Small intestine (tissue), 7 donors: Measurements from ENCODE around the gene CCSER1. TPM values are rescaled to one million over a fixed set of nuclear protein-coding genes. Genes with fewer than 3 reads are reported as not detected.

ENCODE experiments used
- DNase-seq, 2 donors: peaks; one replicate each; pipeline versions ENCODE4 v3.0.0 to v3.0.0-alpha.2; 2013
- FAIRE-seq: peaks from 2 replicates; lab custom pipeline; 2012; peaks lifted over from hg19 to GRCh38; lab: Jason Lieb, UNC
- H3K27ac ChIP-seq, 3 donors: one replicate each; pipeline ENCODE4 v1.5.1; 2013; ENCODE audit warnings: low read length in 2 of 3, mild to moderate bottlenecking in 2 of 3, control low read depth in 1 of 3, inconsistent platforms in 1 of 3, low read depth in 1 of 3, moderate library complexity in 1 of 3
- H3K27me3 ChIP-seq, 3 donors: one replicate each; pipeline ENCODE4 v1.6.1; 2013; ENCODE audit warnings: low read length in 3 of 3, inconsistent platforms in 1 of 3; ENCODE audit not compliant: control insufficient read depth in 3 of 3, insufficient read depth in 3 of 3
- H3K36me3 ChIP-seq, 3 donors: one replicate each; pipeline ENCODE4 v1.6.1; 2013; ENCODE audit warnings: low read length in 3 of 3, inconsistent platforms in 1 of 3, low read depth in 1 of 3, mild to moderate bottlenecking in 1 of 3, moderate library complexity in 1 of 3; ENCODE audit not compliant: control insufficient read depth in 3 of 3, insufficient read depth in 2 of 3
- H3K4me1 ChIP-seq, 3 donors: one replicate each; pipeline ENCODE4 v1.6.1; 2013; ENCODE audit warnings: low read length in 2 of 3, inconsistent platforms in 1 of 3, low read depth in 1 of 3, mild to moderate bottlenecking in 1 of 3, moderate library complexity in 1 of 3; ENCODE audit not compliant: control insufficient read depth in 3 of 3, insufficient read depth in 2 of 3
- H3K4me3 ChIP-seq, 3 donors: one replicate each; pipeline ENCODE4 v1.5.1; 2013; ENCODE audit warnings: low read length in 3 of 3, control low read depth in 1 of 3, inconsistent platforms in 1 of 3, low read depth in 1 of 3, mild to moderate bottlenecking in 1 of 3, moderate library complexity in 1 of 3
- H3K9me3 ChIP-seq, 2 donors: one replicate each; pipeline ENCODE4 v1.6.1; 2013; ENCODE audit warnings: low read depth in 1 of 2, low read length in 1 of 2; ENCODE audit not compliant: control insufficient read depth in 2 of 2, insufficient read depth in 1 of 2
- WGBS, 3 donors: extraction: QIAGEN DNeasy Blood & Tissue Kit; methylation state at CpG; one replicate each; pipeline ENCODE4 v1.1.7; 2013; 5-methylcytosine and 5-hydroxymethylcytosine counted together
- polyA plus RNA-seq, 4 donors: library from polyadenylated mRNA; stranded (reverse) in 3 of 4; unstranded in 1 of 4; fragments of 200-250 nt in 3 of 4; fragments of 120-200 nt in 1 of 4; gene quantifications; one replicate each; pipeline versions ENCODE4 v1.2.1 to v1.2.3, GENCODE V29; 2013
- donor health status: healthy with polysubstance abuse.
- donor health status: control.
- donor health status: control.
- donor health status: Bipolar disorder and iron deficiency.
- donor health status: healthy.

CCSER1 gene
- polyA plus RNA-seq, 4 donors, result 3.5 to 8.7 (median 5.7) TPM

DNA sequence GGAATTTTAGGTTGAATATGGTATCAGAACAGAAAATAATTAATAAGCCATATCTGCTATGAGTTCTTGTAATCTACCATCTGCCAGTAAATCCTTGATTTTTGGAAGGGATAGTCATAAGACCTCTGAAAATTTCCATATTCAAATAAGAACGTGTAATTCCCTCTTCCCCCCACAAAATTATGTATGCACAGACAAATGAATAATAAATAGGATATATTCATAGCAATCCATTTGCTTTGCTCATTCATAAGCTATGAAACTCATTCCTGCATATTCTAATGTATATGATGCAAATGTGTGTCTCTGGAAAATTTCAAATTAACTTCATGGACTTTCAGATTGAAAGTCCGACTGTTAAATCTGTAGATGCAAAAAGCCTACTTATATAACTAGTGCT is 1343.5 kb downstream of the CCSER1 start:
- Histone ChIP-seq H3K9me3 (no peaks in the 10 kb centered on the region), H3K27ac (no peak overlapping the region), H3K4me1 (no peaks in the 10 kb centered on the region), H3K36me3 (no peaks in the 10 kb centered on the region), H3K4me3 (no peak overlapping the region), H3K27me3 (no peaks in the 10 kb centered on the region)
- DNase-seq (no peak), FAIRE-seq (no peak)
- 70 to 82% (median 82%) methylated on average over 2 of the region's 2 CpGs for WGBS, 3 donors

GRCh38 chr4:91471280-91471679 is 1344.1 kb downstream of the CCSER1 start:
- H3K4me1 ChIP-seq, result no peaks in the 10 kb centered on the region
- H3K4me3 ChIP-seq, result no peak overlapping the region
- DNase-seq, result no peak
- 90 to 92% (median 91%) methylated on average over 8 of the region's 8 CpGs for WGBS, 3 donors
- H3K27me3 ChIP-seq, result no peaks in the 10 kb centered on the region
- FAIRE-seq, result no peak
- H3K36me3 ChIP-seq, result no peaks in the 10 kb centered on the region
- H3K27ac ChIP-seq, result no peak overlapping the region
- H3K9me3 ChIP-seq, result no peaks in the 10 kb centered on the region

DNA sequence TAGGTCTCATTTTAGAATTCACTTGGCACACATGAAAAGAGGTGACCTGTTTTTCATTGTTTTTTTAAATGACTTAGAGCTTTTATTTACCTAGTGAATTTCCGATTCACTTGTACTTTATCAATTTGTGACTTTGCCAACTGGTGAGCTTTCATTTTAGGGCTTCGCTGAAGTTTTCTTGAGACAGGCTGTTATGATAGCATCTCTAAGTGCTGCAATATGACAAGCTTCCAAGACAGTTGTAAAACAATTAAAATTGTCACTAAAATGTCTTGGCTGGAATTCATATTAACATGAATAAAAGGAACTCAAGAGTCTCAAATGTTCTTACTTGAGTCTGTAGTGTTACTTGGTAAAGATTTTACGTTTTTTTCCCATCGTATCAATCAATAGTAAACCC is 1344.9 kb downstream of the CCSER1 start:
- 30 to 61% (median 48%) methylated on average over 4 of the region's 4 CpGs for WGBS, 3 donors
- FAIRE-seq, result no peak

DNA sequence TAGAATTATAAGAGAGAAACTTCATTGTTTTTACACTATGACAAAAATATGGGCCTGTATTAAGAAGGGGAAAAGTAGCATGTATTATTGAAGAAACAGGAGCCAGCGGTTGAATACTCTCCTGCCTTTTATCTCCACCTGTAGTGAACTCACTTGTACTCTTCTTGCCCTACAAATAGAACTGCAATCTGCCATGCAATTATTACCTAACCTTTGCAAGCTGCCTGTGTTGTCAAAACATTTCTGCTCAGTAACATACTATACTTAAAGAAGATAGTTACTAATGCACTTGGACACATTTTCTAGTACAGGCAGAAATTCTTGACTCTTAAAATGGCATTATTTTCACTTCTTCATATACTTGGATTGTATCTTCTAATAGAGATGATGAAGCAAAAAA is 1358.2 kb downstream of the CCSER1 start:
- no peaks in the 10 kb centered on the region for H3K9me3 ChIP-seq
- DNase-seq, result no peak

More for the DNA sequence above, 1344.9 kb downstream of the CCSER1 start:
- Histone ChIP-seq H3K36me3 (no peaks in the 10 kb centered on the region), H3K27me3 (no peaks in the 10 kb centered on the region), H3K4me1 (no peaks in the 10 kb centered on the region), H3K27ac (no peak overlapping the region), H3K9me3 (no peaks in the 10 kb centered on the region), H3K4me3 (no peak overlapping the region)
- no peak for DNase-seq

DNA sequence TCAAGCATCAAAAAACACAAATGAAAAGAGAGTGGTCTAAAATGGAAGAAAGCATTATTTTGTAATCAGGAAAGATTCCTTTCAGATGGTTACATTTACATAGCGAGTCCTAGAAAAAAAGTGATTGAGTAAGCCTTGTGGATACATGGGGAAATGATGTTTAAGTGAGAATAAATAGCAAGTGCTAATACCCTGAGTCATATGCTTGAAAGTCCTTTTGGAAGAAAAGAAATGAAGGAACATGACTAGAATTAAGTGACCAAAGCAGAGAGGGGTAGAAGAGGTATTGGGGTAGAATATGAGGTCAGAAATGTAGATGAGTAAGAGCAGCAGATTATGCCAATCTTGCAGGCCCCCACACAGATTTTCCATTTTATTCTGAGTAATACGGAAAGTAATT is 1361.8 kb downstream of the CCSER1 start:
- H3K9me3 ChIP-seq, result no peaks in the 10 kb centered on the region
- no peak overlapping the region for H3K4me3 ChIP-seq
- no peaks in the 10 kb centered on the region for H3K36me3 ChIP-seq
- H3K27me3 ChIP-seq, result no peaks in the 10 kb centered on the region
- no peak overlapping the region for H3K27ac ChIP-seq
- H3K4me1 ChIP-seq, result no peaks in the 10 kb centered on the region
- DNase-seq (no peak), FAIRE-seq (no peak)
- 88 to 95% (median 91%) methylated on average over 2 of the region's 2 CpGs for WGBS, 3 donors

More for the DNA sequence above, 1358.2 kb downstream of the CCSER1 start:
- 72 to 89% (median 73%) methylated on average over 1 of the region's 1 CpG for WGBS, 3 donors
- FAIRE-seq, result no peak
- no peaks in the 10 kb centered on the region for H3K27me3 ChIP-seq
- no peak overlapping the region for H3K27ac ChIP-seq
- H3K4me1 ChIP-seq, result no peaks in the 10 kb centered on the region
- no peak overlapping the region for H3K4me3 ChIP-seq
- H3K36me3 ChIP-seq, result no peaks in the 10 kb centered on the region

DNA sequence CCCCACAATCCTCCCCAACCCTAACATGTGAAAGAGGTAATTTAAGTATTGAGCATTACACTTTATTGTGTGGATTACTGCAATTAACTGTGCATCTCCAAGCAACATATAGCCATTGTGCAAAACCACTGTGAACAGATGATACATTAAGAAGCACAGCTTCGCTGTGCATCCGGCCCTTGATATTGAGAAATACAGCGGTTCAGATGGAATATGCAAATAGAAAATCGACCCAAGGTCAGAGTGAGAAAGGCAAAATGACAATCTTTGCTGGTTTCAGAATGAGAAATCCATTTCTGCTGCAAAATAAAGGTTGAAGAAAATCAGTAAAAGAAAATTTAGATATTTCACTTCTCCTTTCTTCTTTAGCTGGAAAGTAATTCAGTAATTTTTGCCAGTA is 1370.7 kb downstream of the CCSER1 start:
- 76 to 89% (median 79%) methylated on average over 4 of the region's 4 CpGs for WGBS, 3 donors
- DNase-seq, result no peak
- Histone ChIP-seq H3K4me3 (no peak overlapping the region), H3K4me1 (no peaks in the 10 kb centered on the region), H3K36me3 (no peaks in the 10 kb centered on the region), H3K27me3 (no peaks in the 10 kb centered on the region), H3K9me3 (no peaks in the 10 kb centered on the region), H3K27ac (no peak overlapping the region)
- no peak for FAIRE-seq

- no peak overlapping the region for H3K4me3 ChIP-seq
- peak in 1 of 2 donors; percentile 4 for DNase-seq
Measured at GRCh38 chr4:91502365-91502764, 1375.2 kb downstream of the CCSER1 start.

DNA sequence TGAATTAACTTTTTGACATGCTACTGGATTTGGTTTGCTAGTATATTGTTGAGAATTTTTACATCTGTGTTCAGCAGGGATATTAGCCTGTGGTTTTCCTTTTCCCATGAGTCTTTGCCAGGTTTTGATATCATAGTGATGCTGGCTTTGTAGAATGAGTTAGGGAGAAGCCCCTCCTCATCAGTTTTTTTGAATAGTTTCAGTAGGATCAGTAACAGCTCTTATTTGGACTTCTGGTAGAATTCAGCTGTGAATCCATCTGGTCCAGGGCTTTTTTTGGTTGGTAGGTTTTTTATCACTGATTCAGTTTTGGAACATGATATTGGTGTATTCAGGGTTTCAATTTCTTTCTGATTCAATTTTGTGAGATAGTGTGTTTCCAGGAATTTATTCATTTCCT is 1386.1 kb downstream of the CCSER1 start:
- Histone ChIP-seq H3K36me3 (no peaks in the 10 kb centered on the region), H3K4me1 (no peaks in the 10 kb centered on the region), H3K27ac (no peak overlapping the region), H3K4me3 (no peak overlapping the region), H3K27me3 (no peaks in the 10 kb centered on the region), H3K9me3 (peaks cover 0 to 9% of the 10 kb centered on the region in 2 donors)
- FAIRE-seq (no peak), DNase-seq (no peak)

More at GRCh38 chr4:91502365-91502764, 1375.2 kb downstream of the CCSER1 start:
- H3K36me3 ChIP-seq, result no peaks in the 10 kb centered on the region
- no peaks in the 10 kb centered on the region for H3K4me1 ChIP-seq
- H3K27me3 ChIP-seq, result no peaks in the 10 kb centered on the region
- H3K27ac ChIP-seq, result no peak overlapping the region
- no peak for FAIRE-seq
- no peaks in the 10 kb centered on the region for H3K9me3 ChIP-seq

DNA sequence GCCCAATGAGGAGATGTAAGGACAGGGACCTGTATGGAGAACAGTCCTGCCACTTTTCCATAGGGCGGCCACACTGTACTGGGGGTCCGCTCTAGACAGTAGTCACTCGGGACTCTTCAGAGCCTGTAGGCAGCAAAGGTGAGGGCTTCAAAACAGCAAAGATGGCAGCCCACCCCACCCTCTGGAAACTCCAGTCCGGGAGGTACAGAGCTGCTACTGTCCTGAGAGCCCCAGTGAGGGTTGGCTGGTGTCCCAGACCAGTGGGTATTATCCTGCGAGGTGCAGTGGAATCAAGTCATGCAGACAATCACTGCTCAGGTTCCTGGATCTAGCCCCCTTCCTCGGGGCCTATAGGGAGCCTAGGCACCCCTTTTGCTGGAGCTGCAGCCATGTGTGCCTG is 1392.0 kb downstream of the CCSER1 start:
- H3K27me3 ChIP-seq, result no peaks in the 10 kb centered on the region
- H3K4me1 ChIP-seq, result no peaks in the 10 kb centered on the region
- peaks cover 2 to 17% of the 10 kb centered on the region in 2 donors for H3K9me3 ChIP-seq
- no peak for FAIRE-seq
- no peaks in the 10 kb centered on the region for H3K36me3 ChIP-seq
- no peak overlapping the region for H3K27ac ChIP-seq
- 90 to 93% (median 91%) methylated on average over 6 of the region's 6 CpGs for WGBS, 3 donors
- DNase-seq, result no peak
- no peak overlapping the region for H3K4me3 ChIP-seq
